Testis (tissue), 2 donors: ENCODE results near the gene FUT1.

ENCODE experiments used
- CTCF ChIP-seq, 3 experiments: fragments of 450-650 bp in 2 of 3; fragments of 200-600 bp in 1 of 3; sonication (generic) in 1 of 3; IDR thresholded peaks; one replicate each; pipeline ENCODE4 v1.5.1; 2016 to 2019; ENCODE audit warnings: antibody characterized with exemption in 3 of 3, mild to moderate bottlenecking in 2 of 3, moderate library complexity in 1 of 3
- POLR2A ChIP-seq: fragments of 450-650 bp; IDR thresholded peaks from one replicate; pipeline ENCODE4 v1.6.1; 2017; ENCODE audit warnings: antibody characterized with exemption, mild to moderate bottlenecking, moderate library complexity

GRCh38 chr19:48795685-48796070, 43.2 kb upstream of the FUT1 start:
- no peak for TF ChIP-seq CTCF (IDR thresholded peaks at IDR 0.05)
- TF ChIP-seq POLR2A = no peak
